GM21576 (cell line): ENCODE data around the gene ADM.

Experiments used
- ATAC-seq: cut with Tn5 transposase; IDR thresholded peaks from one replicate; pipeline ENCODE4 v1.9.1; 2021; ENCODE audit warnings: mild to moderate bottlenecking, moderate library complexity; ENCODE audit not compliant: unreplicated experiment

The ADM gene

DNA sequence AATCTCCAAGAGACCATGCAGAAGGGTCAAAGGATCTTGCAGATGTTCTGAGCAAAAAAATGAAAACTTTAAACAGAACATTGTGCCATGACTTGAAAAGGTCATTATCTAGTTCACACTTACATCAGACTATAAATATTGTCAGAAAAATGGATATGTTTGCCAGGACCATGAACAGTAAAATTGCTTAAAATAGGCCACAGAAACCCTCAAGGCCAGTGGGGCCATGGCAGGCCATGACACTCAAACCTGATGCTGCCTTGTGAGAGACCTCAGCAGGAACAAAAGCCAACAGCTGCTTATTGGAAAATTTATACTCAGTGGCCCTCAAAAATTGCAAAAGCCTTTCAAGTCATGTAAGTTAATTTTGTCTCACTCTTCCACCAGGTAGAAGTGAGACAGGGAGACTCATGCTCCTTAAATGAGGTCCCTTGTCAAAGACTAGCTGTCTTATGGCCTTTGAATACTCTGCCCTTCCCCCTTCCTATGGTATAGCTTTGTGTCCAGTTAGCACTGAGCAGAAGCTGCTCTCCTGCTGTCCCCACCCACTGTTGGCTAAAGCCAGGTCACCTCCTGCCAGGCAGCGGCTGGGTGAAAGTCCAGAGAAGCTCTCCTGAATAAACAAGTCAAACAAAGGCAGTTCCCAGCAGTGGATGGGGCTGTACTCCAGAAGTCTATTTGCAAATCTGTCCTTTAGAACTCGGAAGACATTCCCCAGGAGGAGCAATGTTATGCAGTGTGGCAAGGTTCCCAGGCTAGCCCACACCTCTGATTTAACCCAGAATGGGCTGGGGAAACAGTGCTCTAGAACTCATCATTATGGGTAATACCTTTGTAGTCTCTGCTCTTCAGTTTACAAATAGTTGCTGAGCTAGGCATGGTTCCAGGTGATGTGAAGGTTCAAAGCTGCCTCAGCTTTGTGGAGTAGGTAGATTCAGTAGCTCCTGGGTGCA, 21.4 kb downstream of the ADM start:
- no peak for ATAC-seq

- ATAC-seq, result no peak
Measured at GRCh38 chr11:10327254-10327653, 22.4 kb downstream of the ADM start.

GRCh38 chr11:10328314-10329098, 23.6 kb downstream of the ADM start:
- ATAC-seq, result no peak

DNA sequence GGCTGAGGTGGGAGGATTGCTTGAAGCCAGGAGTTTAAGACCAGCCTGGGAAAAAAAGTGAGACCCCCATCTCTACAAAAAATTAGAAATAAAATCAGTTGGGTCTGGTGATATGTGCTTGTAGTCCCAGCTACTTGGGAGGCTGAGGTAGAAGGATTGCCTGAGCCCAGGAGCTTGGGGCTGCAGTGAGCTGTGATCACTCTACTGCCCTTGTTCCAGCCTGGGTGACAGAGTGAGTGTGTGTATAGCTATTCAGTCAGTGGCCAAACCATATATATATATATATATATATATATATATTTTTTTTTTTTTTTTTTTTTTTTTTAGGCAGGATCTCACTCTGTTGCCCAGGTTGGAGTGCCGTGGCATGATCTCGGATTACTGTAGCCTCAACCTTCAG, 24.5 kb downstream of the ADM start:
- no peak for ATAC-seq

DNA sequence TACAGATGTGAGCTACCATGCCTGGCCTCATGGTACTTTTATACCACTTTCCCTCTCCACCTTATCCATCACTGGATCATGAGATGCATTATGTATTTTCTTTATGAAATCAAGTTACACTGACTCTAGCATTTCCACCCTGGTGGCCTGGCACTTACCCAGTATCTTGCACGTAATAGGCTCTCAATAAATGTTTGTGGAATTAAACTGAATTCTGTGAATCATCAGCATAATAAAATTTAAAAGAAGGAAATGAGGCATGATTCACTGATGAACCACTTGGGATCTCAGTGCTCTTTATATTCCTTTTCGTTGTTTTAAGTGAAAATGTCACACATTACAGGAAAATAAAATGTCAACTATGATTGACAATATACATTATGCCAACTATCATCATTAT, 25.1 kb downstream of the ADM start:
- no peak for ATAC-seq

DNA sequence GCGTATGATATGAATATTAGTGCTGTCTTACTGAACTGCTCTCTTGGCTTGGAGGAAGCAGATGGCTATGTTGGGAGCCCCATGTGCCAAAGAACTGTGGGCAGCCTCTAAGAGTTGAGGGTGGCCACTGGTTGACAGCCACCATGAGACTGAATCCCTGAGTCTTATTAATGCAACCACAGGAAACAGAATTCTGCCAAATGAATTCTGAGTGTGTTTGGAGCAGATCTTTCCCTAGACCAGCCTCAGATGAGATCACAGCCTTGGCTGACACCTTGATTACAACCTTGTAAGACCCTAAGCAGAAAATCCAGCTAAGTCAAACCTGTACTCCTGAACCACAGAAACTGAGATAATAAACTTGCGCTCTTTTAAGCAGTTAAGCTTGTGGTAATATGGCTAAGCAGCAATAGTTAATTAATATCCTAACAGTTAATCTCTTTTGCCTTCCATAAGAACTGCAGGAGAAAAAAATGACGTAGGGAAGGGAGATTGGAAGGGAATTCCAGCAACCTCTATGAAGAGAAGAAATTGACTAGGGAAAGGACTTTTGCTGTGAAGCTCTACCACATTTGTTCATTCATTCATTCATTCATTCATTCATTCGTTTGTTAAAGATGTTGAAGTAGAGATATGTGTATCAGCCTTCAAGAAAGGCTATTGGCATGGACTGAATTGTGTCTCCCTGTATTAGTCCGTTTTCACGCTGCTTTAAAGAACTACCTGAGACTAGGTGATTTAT, 26.8 kb downstream of the ADM start:
- no peak for ATAC-seq

- no peak for ATAC-seq
Measured at GRCh38 chr11:10333490-10333889, 28.6 kb downstream of the ADM start.

DNA sequence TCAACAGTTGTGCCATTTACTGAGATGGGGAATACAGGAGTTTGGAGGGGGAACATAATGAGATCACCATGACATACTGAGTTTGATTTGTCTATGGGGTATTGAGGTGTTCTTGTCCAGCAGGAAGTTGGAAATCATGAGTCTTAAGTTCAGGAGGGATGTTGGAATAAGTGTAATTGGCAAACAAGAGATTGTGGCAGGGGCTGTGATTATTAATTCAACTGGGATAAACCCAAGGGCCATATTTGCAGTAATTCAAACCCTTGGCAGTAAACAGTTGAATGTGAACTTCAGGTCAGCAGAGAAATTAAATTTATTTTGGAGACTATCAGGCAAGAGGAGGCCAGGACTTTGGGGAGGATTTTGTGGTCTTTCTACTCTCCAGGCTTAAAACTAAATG, 33.4 kb downstream of the ADM start:
- no peak for ATAC-seq

GRCh38 chr11:10348650-10349280, 43.9 kb downstream of the ADM start:
- no peak for ATAC-seq

DNA sequence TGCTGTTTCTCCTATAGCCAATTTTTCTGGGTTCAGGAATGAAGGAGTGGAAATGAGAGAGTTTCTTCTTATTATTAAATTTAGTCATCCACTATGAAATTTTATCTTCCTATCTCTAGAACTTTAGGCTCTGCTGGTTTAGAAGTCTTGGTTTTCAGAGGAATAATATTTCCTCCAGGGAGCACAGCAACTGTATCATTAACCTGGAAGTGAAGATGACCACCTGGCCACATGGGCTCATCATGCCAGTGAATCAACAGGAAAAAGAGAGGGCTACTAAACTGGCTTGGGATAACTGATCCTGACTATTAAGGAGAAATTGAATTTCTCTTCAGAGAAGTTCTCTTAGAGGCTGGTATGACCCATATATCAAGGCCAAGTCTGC, 44.4 kb downstream of the ADM start:
- no peak for ATAC-seq

DNA sequence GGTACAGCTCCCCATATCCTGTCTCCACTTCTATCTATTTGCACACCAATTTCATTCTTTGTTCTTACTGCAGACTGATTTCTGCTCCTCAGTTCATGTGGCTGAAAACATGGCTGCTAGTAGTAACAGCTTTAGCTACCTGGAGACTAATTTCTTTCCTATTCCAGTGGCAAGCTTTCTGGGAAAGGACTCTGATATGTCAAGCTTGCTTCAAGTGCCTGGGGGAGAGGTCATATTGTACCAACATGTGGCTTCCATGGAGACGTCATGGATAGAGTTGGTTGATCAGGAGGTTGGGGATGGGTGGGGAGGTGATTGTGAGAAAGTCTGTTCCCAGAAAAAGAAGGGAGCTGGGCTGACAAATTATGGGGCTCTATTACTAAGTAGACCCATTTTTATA, 44.9 kb downstream of the ADM start:
- ATAC-seq, result no peak

GRCh38 chr11:10350334-10350733, 45.5 kb downstream of the ADM start:
- no peak for ATAC-seq

DNA sequence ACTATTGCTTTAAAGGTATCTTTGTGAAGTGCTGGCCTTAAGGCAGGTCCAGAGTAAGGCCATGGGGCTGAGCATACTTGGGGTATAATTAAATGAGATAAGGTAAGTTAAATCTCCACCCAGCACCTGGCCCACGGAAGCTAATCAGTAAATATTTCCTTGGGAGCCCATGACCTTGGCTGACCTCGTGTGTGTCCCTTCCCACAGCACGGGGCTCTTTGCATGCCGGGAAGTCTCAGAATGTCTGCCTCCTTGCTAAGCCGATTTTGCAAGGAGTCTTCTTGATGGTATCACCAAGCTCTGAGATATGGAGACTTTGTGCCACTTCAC, 46.5 kb downstream of the ADM start:
- ATAC-seq, result no peak

DNA sequence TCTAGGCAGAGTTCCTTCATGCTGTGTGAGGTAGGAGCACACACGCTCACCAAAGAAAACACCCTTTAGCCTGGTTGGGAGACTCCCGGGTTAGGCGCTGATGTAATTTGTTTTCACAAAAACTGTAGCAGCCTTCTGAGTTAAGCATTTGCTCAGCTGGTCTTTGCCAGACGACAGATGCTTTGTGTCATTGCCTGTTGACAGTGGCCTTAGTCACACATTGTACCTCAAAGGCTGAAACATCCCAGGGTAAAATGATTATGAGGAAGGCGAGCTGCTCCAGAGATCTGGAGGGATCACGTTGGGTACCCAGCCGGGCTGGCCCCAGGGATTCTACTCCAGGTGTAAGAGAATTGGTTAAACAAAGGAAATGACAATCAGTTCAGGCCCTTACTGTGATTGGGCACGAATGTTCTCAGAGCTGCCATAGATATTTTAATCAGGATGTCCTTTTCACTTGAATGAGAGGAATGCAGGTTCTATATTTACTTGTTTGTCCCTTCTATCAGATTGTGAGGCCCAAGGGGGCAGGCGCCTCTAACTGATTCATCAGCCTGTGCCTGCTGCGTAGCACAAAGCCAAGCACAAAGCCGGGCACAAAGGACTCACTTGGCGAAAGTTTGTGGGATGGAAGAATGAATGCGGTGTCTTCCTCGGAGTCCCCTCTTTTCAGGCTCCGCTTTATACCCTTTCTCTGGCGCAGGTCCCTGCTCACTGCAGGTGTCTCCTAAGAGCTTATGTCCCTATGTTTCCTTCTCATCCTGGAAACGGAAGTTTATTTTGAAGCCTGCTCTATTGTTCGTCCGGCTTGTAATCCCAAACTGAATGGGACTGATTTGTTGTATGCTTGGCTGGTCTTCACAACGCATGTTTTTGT, 47.1 kb downstream of the ADM start:
- no peak for ATAC-seq

DNA sequence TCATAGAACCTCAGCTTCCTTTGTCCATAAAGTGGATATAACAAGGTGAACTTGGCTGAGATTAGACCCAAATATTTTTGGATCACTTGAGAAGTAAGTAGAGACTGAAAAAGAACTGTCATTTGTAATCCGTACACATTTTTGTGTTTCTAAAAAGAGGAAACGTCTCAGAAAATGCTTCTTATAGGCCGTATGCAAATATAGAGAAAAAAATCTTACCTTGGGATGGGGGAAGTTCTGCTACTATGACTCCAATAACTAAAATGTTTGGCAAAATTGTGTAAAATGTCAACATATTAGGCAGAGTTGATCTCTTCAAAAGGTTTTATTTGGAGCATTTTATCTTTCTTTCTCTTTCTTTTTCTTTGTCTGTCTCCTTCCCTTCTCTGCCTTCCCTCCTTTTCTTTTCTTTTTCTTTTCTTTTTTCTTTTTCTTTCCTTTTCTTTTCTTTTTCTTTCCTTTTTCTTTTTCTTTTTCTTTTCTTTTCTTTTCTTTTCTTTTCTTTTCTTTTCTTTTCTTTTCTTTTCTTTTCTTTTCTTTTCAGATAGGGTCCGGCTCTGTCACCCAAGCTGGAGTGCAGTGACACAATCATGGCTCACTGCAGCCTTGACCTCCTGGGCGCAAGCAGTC, 48.2 kb downstream of the ADM start:
- no peak for ATAC-seq

GRCh38 chr11:10354389-10354788, 49.5 kb downstream of the ADM start:
- no peak for ATAC-seq

DNA sequence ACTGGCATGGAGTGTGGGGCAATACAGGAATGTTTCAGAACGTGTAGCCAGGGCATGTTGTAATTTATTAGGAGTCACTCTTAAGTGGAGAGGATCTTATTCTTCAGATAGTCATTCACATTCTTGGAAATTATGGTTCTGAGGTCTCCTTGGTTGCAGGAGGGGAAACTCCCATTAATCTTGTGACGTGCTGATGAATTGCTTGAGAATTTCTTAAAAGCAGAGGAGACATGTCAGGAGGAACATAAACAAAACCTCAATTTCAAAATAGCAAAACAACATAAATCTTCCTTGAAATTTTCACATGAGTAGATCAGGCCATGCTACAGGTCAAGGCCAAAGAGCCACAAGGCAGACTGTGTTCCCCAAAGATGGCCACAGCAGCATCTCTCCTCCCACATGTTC, 50.4 kb downstream of the ADM start:
- no peak for ATAC-seq

DNA sequence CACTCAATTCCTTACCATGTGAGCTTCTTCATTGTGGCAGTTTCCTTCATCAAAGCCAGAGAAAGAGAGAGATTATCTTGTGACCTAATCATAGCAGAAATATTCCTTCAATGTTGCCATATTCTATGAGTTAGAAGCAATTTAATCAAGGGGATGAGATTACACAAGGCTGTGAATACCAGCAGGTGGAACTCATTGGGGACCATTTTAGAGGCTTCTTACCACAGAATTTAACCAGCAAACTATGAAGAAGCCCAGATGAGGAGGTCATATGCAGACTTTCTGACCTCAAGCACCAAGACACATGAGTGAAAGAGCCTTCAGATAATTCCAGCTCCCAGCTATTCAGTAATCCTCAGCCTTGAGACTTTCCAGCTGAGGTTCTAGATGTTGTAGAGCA, 51.3 kb downstream of the ADM start:
- no peak for ATAC-seq
